GM21360 (cell line): ENCODE results near the gene TIMP1.

Source experiments
- ATAC-seq: cut with Tn5 transposase; IDR thresholded peaks from one replicate; pipeline ENCODE4 v1.9.1; 2021; ENCODE audit warnings: mild to moderate bottlenecking, moderate library complexity; ENCODE audit not compliant: unreplicated experiment

The TIMP1 gene

GRCh38 chrX:47573341-47574075 lies 8.7 kb upstream of the TIMP1 start:
- ATAC-seq = no peak

GRCh38 chrX:47574076-47574546 lies 8.1 kb upstream of the TIMP1 start:
- no peak for ATAC-seq

GRCh38 chrX:47574547-47575301 lies 7.5 kb upstream of the TIMP1 start:
- ATAC-seq = no peak

- no peak for ATAC-seq
These were observed 6.0 kb upstream of the TIMP1 start for GRCh38 chrX:47576021-47576898.

- ATAC-seq = no peak
These were observed 4.8 kb upstream of the TIMP1 start for GRCh38 chrX:47577424-47577823.

GRCh38 chrX:47577901-47578300 lies 4.3 kb upstream of the TIMP1 start:
- ATAC-seq = no peak

- no peak for ATAC-seq
These were observed 3.5 kb upstream of the TIMP1 start for GRCh38 chrX:47578692-47579091.

- no peak for ATAC-seq
These were observed 2.7 kb upstream of the TIMP1 start for GRCh38 chrX:47579537-47579936.

GRCh38 chrX:47583240-47583861 lies 1.1 kb downstream of the TIMP1 start:
- ATAC-seq = no peak

- no peak for ATAC-seq
These were observed 2.5 kb downstream of the TIMP1 start for GRCh38 chrX:47584714-47585113.

GRCh38 chrX:47585273-47585672 lies 3.0 kb downstream of the TIMP1 start:
- ATAC-seq = no peak

- no peak for ATAC-seq
These were observed 4.0 kb downstream of the TIMP1 start for GRCh38 chrX:47586043-47586787.

GRCh38 chrX:47587091-47587891 lies 5.1 kb downstream of the TIMP1 start:
- no peak for ATAC-seq

GRCh38 chrX:47587906-47588735 lies 5.9 kb downstream of the TIMP1 start:
- ATAC-seq = no peak

- ATAC-seq = no peak
These were observed 8.7 kb downstream of the TIMP1 start for GRCh38 chrX:47590984-47591383.

GRCh38 chrX:47593522-47593921 lies 11.3 kb downstream of the TIMP1 start:
- no peak for ATAC-seq

GRCh38 chrX:47595716-47596251 lies 13.5 kb downstream of the TIMP1 start:
- no peak for ATAC-seq

- ATAC-seq = no peak
These were observed 14.0 kb downstream of the TIMP1 start for GRCh38 chrX:47596256-47596655.
